ENCODE data around the gene CLEC19A.

Gene CLEC19A

GRCh38 chr16:19292186-19292585, 6.7 kb downstream of the CLEC19A start:
- TF ChIP-seq ELF4 (IDR thresholded peaks at IDR 0.05) (no peak), ZNF384 (IDR thresholded peaks at IDR 0.05) (no peak), FOXA1 (IDR thresholded peaks at IDR 0.05) (no peak), LEF1 (IDR thresholded peaks at IDR 0.05; ENCODE audit: borderline replicate concordance) (no peak), FOXK2 (IDR thresholded peaks at IDR 0.05) (no peak), SP1 (IDR thresholded peaks at IDR 0.05) (no peak), L3MBTL2 (conservative IDR thresholded peaks at IDR 0.05) (no peak), FOXM1 (IDR thresholded peaks at IDR 0.05; ENCODE audit: borderline replicate concordance) (no peak), TARDBP (IDR thresholded peaks at IDR 0.05) (no peak), NFRKB (IDR thresholded peaks at IDR 0.05) (no peak), ARNT (IDR thresholded peaks at IDR 0.05) (no peak), SUZ12 (IDR thresholded peaks at IDR 0.05) (no peak)
- TF ChIP-seq, protein P1, sequence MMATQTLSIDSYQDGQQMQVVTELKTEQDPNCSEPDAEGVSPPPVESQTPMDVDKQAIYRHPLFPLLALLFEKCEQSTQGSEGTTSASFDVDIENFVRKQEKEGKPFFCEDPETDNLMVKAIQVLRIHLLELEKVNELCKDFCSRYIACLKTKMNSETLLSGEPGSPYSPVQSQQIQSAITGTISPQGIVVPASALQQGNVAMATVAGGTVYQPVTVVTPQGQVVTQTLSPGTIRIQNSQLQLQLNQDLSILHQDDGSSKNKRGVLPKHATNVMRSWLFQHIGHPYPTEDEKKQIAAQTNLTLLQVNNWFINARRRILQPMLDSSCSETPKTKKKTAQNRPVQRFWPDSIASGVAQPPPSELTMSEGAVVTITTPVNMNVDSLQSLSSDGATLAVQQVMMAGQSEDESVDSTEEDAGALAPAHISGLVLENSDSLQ (IDR thresholded peaks at IDR 0.05): no peak
- POLR2A ChIA-PET: no interaction called here
- CTCF ChIA-PET: no interaction called here
- no peak for DNase-seq (ENCODE audit: extremely low spot score)

DNA sequence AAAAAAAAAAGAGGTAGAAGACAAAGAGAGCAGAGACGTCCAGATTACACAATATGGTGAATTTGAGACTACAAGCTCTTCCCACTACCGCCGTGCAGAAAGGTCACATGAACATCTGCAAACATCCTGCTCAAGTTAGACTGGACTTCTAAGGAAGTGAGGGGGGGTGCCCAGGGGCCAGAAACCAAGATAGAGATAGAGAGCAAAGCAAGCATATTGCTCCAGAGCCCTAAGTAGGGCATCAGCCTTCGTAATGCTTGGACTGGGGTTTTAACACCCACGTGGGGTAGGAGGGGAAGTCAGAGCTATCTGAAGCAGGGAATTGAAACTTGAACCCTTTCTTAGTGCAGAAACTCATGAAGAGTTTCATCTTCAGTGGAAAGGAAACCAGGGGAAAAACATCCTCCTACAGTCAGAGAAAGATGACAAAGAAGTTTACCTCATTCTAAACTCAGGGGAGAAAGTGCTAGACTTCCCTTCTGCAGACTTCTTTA, 8.7 kb downstream of the CLEC19A start:
- TF ChIP-seq SUZ12 (IDR thresholded peaks at IDR 0.05): no peak
- no peak for TF ChIP-seq BHLHE40 (IDR thresholded peaks at IDR 0.05; ENCODE audit: borderline replicate concordance)
- TF ChIP-seq SP1 (IDR thresholded peaks at IDR 0.05): no peak
- TF ChIP-seq, protein P1 (IDR thresholded peaks at IDR 0.05): no peak
- TF ChIP-seq FOXK2 (IDR thresholded peaks at IDR 0.05): no peak
- no peak for TF ChIP-seq ARNT (IDR thresholded peaks at IDR 0.05)
- TF ChIP-seq L3MBTL2 (conservative IDR thresholded peaks at IDR 0.05): no peak
- no peak for TF ChIP-seq ZNF384 (IDR thresholded peaks at IDR 0.05)
- no peak for TF ChIP-seq TARDBP (IDR thresholded peaks at IDR 0.05)
- no peak for TF ChIP-seq FOXM1 (IDR thresholded peaks at IDR 0.05; ENCODE audit: borderline replicate concordance)
- TF ChIP-seq LEF1 (IDR thresholded peaks at IDR 0.05; ENCODE audit: borderline replicate concordance): no peak
- no peak for TF ChIP-seq ELF4 (IDR thresholded peaks at IDR 0.05)
- no peak for TF ChIP-seq HDGF (IDR thresholded peaks at IDR 0.05; ENCODE audit: borderline replicate concordance)
- no peak for TF ChIP-seq CTBP1 (IDR thresholded peaks at IDR 0.05; ENCODE audit: borderline replicate concordance)
- no peak for TF ChIP-seq NFRKB (IDR thresholded peaks at IDR 0.05)
- no peak for TF ChIP-seq FOXA1 (IDR thresholded peaks at IDR 0.05)
- DNase-seq (ENCODE audit: extremely low spot score): no peak
- ChIA-PET CTCF (no interaction called here), POLR2A (no interaction called here)

DNA sequence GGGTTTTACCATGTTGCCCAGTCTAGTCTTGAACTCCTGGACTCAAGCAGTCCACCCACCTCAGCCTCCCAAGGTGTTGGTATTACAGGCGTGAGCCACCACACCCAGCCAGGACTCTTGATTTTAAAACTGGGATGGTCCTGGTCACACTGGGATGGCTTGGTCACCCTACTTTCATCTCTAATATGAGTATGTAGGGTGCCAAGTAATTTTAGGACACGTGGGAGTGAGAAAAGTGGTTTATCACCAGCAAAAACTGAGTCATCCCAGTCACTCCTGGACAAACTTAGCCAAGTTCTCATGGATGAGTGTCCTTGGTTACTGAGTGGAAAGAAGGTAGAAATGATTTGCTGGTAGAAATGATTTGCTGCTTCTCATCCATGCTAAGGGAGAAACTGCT, 9.9 kb downstream of the CLEC19A start:
- POLR2A ChIA-PET: no interaction called here
- no peak for TF ChIP-seq TARDBP (IDR thresholded peaks at IDR 0.05)
- TF ChIP-seq ARNT (IDR thresholded peaks at IDR 0.05): no peak
- TF ChIP-seq BHLHE40 (IDR thresholded peaks at IDR 0.05; ENCODE audit: borderline replicate concordance): no peak
- TF ChIP-seq, protein P1 (IDR thresholded peaks at IDR 0.05): no peak
- no peak for TF ChIP-seq NFRKB (IDR thresholded peaks at IDR 0.05)
- TF ChIP-seq SUZ12 (IDR thresholded peaks at IDR 0.05): no peak
- TF ChIP-seq L3MBTL2 (conservative IDR thresholded peaks at IDR 0.05): no peak
- no peak for TF ChIP-seq CTBP1 (IDR thresholded peaks at IDR 0.05; ENCODE audit: borderline replicate concordance)
- TF ChIP-seq LEF1 (IDR thresholded peaks at IDR 0.05; ENCODE audit: borderline replicate concordance): no peak
- no peak for TF ChIP-seq ELF4 (IDR thresholded peaks at IDR 0.05)
- CTCF ChIA-PET: no interaction called here
- no peak for DNase-seq (ENCODE audit: extremely low spot score)

- TF ChIP-seq L3MBTL2 (conservative IDR thresholded peaks at IDR 0.05): no peak
- TF ChIP-seq BHLHE40 (IDR thresholded peaks at IDR 0.05; ENCODE audit: borderline replicate concordance): no peak
- TF ChIP-seq CTBP1 (IDR thresholded peaks at IDR 0.05; ENCODE audit: borderline replicate concordance): no peak
- no peak for TF ChIP-seq FOXK2 (IDR thresholded peaks at IDR 0.05)
- TF ChIP-seq ARNT (IDR thresholded peaks at IDR 0.05): no peak
- no peak for TF ChIP-seq LEF1 (IDR thresholded peaks at IDR 0.05; ENCODE audit: borderline replicate concordance)
- no peak for TF ChIP-seq FOXM1 (IDR thresholded peaks at IDR 0.05; ENCODE audit: borderline replicate concordance)
- TF ChIP-seq TARDBP (IDR thresholded peaks at IDR 0.05): no peak
- no peak for TF ChIP-seq HDGF (IDR thresholded peaks at IDR 0.05; ENCODE audit: borderline replicate concordance)
- CTCF ChIA-PET: no interaction called here
- no peak for DNase-seq (ENCODE audit: extremely low spot score)
- POLR2A ChIA-PET: no interaction called here
These were observed 11.9 kb downstream of the CLEC19A start for GRCh38 chr16:19297454-19297853.

- POLR2A ChIA-PET: no interaction called here
- DNase-seq (ENCODE audit: extremely low spot score): no peak
- no peak for TF ChIP-seq SUZ12 (IDR thresholded peaks at IDR 0.05)
- no peak for TF ChIP-seq TARDBP (IDR thresholded peaks at IDR 0.05)
- TF ChIP-seq LEF1 (IDR thresholded peaks at IDR 0.05; ENCODE audit: borderline replicate concordance): no peak
- TF ChIP-seq SP1 (IDR thresholded peaks at IDR 0.05): no peak
- TF ChIP-seq BHLHE40 (IDR thresholded peaks at IDR 0.05; ENCODE audit: borderline replicate concordance): no peak
- no peak for TF ChIP-seq L3MBTL2 (conservative IDR thresholded peaks at IDR 0.05)
- no peak for TF ChIP-seq HDGF (IDR thresholded peaks at IDR 0.05; ENCODE audit: borderline replicate concordance)
- no peak for TF ChIP-seq CTBP1 (IDR thresholded peaks at IDR 0.05; ENCODE audit: borderline replicate concordance)
- TF ChIP-seq ARNT (IDR thresholded peaks at IDR 0.05): no peak
- TF ChIP-seq, protein P1 (IDR thresholded peaks at IDR 0.05): no peak
- no peak for TF ChIP-seq FOXK2 (IDR thresholded peaks at IDR 0.05)
- TF ChIP-seq FOXM1 (IDR thresholded peaks at IDR 0.05; ENCODE audit: borderline replicate concordance): no peak
- no peak for TF ChIP-seq NFRKB (IDR thresholded peaks at IDR 0.05)
- no peak for TF ChIP-seq ELF4 (IDR thresholded peaks at IDR 0.05)
- TF ChIP-seq FOXA1 (IDR thresholded peaks at IDR 0.05): no peak
- CTCF ChIA-PET: no interaction called here
These were observed 14.0 kb downstream of the CLEC19A start for GRCh38 chr16:19299565-19299964.

Data from HEK293T (cell line).